HT1080 (cell line): ENCODE measurements around the gene LRRC52. TPM values are rescaled to one million over a fixed set of nuclear protein-coding genes. Genes with fewer than 3 reads are reported as not detected.

Source experiments
- DNase-seq: peaks from one replicate; pipeline ENCODE4 v3.0.0-alpha.2; 2015; ENCODE audit warnings: low read depth
- polyA plus RNA-seq, 2 experiments: library from polyadenylated mRNA; depleted of rRNA; stranded (reverse); fragments of >200 nt; gene quantifications; 2 replicates each; pipeline ENCODE4 v1.2.3, GENCODE V29; 2015
- total RNA-seq: library from RNA; depleted of rRNA; stranded (reverse); fragments of >200 nt; shearing (Covaris generic); gene quantifications from 2 replicates; pipeline ENCODE4 v1.2.3, GENCODE V29; 2014; rRNA removed

The LRRC52 gene, protein sequence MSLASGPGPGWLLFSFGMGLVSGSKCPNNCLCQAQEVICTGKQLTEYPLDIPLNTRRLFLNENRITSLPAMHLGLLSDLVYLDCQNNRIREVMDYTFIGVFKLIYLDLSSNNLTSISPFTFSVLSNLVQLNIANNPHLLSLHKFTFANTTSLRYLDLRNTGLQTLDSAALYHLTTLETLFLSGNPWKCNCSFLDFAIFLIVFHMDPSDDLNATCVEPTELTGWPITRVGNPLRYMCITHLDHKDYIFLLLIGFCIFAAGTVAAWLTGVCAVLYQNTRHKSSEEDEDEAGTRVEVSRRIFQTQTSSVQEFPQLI
- total RNA-seq = not detected in 2 replicates
- not detected in 2 replicates for polyA plus RNA-seq (2015; cell fraction: cytosol; rRNA removed)
- polyA plus RNA-seq (2015; cell fraction: nucleus; rRNA removed) = not detected in 2 replicates

DNA sequence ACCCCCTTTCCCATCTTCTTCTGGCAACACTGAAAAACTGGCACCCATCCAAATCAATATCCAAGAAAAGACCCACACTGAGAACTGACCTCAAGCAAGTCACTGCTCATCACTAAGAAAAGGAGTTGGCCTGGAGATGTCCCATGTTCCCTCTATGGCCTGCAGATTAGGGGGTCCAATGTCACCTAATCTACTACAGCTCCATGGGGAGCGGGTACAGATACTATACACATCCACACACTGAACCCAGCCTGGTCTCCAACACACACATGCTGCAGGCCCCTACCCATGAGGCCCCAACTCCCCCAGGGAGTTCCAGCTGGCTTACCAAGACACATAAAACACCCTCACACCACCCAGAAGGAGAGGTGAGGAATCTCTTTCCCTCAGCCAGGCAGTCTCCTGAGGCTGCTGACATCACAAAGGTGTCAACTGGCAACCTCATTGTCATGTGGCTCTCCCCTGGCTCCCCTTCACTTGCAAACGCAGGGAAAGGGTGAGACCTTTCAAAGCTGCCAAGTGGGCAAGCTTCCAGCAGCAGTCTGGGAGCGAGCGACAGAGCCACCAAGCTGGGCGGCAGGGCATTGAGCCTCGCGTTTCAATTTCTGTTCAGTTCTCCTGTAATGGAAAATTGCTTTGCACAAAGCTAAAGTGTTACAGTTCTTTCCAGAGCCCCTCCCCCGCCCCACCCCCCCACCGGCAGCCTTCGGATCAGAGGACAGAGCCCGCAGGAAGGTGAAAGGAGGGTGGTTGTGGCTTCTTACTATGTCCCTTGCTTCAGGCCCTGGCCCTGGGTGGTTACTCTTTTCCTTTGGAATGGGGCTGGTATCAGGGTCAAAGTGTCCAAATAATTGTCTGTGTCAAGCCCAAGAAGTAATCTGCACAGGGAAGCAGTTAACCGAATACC lies at the start of gene LRRC52:
LRRC52 (plus strand) TSS at position 469 of the 907 bp plus-strand sequence; CDS start at position 766, 297 bp downstream.
- DNase-seq = no peak

DNA sequence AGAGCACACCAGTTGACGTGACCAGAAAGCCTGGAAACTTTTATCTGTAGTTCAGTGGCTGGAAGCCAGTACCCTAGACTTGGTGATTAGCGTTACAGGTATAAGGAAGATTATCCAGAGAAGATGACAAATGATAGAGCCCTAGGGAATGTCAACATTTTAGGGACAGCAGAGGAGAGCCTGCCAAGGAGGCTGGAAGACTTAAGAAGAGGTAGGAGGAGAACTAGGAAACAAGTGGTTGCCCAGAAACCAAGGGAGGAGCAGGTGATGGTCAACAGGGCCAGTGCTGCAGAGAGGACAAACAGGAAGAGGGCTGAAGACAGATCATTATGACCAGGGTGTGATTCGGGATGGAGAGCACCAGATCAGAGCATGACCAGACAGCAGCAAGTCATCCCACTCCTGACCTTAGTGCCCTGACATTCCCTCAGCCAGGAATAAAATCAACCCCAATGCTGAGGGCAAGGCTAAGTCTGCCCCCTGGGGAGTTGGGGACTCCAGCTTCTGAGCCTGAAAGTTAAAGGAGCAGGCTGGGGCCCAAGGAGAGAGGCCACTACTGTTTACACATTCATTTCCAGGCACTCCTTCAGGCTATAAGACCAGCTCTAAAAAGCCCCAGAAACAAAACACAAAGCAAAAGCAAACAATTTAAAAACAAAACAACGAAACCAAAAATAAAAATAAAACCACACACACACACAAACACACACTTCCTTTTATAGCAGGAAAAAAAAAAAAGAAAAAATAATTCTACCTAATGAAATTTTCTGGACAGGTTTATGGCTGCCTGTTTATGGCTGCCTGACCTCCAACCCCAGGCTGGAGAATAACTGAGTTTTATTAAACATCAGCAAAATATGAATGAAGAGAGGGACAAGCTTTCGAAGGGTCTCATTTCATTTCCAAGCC lies 48.6 kb upstream of the LRRC52 start:
- no peak for DNase-seq

DNA sequence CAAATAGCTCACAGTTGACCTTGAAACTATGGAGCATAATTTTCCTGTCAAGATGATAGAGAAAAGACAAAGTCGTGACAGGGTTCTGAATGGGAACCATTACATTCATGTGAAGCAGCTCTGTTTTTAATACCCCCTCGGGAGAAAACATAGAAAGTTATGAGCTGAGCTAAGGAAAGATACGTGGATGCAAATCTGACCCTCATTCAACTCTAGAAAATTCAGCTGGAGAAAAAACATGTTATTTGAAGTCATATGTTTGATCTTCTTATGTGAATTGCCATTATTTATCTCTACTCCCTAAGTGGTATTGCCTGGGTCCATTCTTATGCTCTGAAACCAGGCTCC lies 48.0 kb upstream of the LRRC52 start:
- no peak for DNase-seq

DNA sequence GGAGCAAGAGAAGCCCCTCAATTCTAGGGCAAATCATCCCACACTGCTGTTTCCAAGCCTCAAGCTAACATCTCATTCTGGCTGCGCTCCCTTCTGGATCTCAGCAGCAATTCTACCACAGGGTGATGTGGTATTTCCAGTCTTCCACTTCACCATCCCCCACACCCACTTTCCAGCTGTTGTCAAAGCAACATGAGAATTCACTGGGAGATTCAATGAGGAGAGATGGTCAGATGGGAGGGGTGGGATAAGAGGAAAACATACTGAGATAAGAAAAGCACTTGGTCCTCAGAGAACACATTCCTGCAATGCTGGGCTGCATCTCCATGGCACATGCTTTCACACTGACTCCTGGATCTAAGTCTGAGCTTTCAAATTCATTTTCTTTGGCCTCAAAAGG lies 47.3 kb upstream of the LRRC52 start:
- no peak for DNase-seq

DNA sequence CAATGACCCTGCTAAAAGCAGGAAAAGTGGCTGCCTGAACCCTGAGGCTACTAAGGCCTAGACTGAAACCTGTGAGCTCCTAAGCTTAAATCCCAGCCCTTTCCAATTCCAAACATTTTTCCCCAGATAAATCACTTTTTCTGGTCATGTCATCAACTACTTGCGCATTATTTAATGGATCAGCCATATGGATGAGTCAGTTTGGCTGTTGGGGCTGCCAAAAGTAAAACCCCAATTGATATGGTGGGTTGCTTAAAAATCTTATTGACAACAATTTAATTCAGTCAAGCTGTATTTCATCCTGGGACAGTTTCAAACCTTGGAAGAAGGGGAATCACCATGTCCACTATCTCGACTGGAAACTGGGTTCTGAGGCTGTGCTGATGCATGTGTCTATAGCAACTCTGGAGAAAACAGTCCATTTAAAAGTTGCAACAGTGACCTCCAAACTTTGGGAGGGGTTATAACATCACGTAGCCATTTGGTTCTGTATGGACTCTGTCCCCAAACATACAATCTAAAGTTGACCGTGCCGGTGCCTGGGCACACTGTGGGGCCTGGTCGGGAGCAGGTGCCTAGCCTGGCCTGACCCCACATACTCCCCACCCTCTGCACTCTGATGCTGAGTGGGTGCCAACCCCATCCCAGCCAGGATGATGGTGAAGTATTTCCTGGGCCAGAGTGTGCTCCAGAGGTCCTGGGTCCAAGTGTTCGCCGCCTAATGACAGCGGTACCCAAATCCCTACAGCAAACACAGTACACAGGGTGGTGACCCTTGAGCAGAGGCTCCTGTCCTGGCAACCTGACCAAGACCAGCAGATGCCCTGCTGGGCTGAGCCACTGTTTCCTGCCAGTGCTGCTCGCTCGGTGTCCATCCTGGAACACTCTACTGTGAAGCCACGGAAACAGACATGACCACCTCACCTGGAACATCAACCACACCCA lies 46.5 kb upstream of the LRRC52 start:
- no peak for DNase-seq

DNA sequence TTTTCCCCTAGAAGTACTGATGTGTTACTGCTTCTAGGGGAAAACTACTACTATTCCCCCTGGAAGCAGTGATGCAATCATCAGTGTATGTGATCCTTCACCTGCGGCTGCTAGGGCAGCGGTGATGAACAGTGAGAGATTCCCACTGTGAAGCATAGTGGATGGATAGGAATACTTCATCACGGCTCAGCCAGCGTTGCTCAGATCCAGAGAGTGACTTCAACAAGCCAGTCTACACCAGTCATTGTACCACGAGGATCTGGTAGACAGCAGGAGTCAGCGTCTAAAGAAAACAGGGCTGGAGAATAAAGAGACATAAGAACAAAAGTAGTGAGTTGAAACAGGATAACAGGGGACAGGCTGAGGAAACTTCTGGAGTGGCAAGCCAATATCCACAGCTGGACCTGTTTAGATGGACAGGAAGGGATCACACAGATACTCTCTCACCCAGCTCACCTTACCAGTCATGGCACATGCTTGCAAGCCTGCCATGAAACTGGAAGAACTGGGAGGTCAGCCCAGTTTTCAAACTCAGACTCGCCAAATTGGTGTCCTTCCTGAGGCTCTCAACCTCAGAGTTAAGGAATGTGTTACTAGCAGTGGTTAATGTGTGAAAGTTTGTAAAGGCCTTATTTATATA lies 42.4 kb upstream of the LRRC52 start:
- no peak for DNase-seq

DNA sequence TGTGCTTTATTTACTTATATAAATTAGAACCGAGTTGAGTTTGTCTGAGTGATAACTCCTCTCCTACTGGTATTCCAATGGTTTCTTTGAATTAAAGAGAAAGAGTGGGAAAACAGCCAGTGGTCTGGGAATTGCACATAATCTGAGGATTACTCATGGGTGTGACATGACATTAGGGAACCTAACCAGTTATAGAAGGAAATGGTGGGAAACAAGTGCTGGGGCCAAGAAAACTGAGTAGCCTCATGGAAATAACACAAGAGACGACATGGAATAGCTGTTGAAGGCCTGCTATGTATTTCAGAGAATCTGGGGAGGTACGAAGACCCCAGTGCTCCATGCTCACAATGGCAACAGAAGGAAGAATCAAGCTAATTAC lies 41.8 kb upstream of the LRRC52 start:
- DNase-seq = peak; percentile 19

DNA sequence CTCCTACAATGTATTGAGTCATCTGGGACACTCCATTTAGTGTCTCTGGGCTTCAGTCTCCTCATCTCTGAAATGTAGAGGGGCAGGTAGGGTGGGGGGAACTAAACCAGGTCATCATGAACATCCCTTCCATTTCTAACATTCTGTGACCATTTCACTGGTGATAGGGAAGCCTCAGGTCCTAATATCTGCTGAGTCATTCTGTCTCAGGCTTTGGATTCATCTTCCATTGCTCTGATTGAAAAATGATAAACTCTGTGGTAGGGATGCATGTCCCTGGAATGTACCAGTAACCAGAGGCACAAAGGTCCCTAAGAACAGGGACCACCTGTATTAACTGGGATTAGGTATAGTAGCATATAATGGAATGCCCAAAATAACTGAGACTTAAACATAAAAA lies 36.2 kb upstream of the LRRC52 start:
- no peak for DNase-seq

DNA sequence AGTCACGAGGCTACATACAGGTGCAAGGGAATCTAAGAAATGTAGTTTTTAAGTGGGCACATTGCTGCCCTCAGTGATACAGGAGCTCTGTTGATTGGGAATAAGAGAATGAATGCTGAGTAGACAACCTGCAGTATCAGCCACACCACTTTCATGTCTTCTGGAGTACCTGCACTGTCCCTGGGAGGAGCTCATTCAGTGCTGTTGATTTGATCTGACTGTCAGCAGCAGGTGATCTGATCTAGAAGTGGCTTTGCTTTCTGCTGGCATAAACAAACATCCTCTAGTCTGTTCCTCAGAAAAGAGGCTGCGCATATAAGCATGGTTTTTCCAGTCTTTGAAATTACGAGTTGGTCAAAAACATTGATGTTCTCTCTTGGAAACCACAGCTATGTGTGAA lies 35.5 kb upstream of the LRRC52 start:
- no peak for DNase-seq

DNA sequence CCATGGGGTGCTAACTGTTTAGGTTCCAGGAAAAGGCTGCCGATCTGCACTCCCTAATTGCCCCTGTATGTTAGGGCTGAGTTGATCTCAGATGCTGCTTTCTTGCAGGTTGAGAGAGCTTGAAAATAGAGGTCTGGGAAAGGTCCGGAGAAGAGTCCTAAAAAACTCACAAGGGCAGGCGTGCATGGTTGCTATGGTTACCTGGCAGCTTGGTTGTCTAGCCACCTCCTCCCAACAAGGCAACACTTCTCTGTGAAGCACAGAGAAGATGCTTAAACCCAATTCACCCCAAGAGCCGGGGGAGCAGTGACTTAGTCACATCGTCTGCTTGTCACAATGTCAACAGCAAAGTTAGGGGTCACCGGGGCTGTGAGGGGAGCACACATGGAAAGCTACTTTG lies 31.0 kb upstream of the LRRC52 start:
- DNase-seq = no peak

DNA sequence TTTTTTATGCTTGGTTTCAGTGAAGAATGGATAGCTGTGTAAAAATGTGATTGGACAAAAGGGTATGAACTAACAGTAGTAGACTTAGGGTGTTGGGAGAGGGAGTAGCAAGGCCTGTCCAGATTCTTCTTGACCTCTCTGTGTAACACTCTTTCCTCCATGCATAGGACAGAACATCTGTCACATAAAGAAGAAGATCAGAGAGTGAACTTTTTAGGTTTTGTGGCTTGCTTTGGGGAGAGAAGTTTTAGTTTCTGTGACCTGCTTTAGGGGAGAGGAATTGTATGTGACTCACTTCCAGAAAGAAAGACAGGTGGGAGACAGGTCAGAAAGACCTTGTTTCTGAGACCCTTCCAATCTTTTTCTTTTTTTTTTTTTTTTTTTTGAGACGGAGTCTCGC lies 27.3 kb upstream of the LRRC52 start:
- DNase-seq = no peak

DNA sequence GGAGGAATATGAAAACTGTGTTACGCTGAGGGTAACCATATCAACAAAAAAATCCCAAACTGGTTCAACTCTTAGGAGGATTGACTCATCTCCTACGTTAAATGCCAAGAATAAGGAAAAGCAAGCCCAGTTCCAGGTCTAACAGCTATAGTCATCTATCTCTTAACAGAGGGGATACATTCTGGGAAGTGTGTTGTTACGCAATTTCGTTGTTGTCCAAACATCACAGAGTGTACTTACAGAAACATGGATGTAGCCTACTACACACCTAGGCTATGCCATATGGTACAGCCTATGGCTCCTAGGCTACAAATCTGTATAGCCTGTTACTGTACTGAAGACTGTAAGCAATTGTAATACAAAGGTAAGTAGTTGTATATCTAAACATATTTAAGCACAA lies 23.2 kb upstream of the LRRC52 start:
- DNase-seq = no peak

DNA sequence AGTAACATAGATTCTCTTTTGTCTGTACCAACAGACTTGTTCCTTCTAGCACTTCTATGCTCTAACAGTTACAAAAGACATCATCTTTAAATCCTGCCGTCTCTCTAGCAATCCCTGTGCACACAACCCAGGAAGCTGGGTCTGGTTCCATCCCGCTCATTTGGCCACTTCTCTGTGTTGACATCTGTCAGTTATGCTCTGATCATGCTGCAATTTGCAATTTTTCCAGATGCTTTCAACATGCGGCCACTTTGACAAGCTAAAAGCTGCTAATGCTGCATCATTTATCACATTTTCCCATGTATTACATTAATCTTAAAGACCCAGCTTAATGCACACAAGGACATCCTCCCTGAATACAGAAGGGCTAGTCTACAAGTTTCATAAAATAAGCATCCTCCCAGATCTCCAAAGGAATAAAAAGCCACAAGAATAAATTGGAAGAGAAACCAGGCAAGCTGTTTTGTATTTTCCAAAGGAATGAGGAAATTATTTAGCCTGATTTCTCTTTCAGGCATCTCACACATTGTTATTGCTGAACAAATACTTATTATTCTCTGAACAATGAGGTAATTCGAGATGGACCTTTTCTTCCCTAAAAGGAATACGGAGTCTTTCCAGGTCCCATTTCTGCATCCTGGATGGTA lies 19.0 kb upstream of the LRRC52 start:
- no peak for DNase-seq

DNA sequence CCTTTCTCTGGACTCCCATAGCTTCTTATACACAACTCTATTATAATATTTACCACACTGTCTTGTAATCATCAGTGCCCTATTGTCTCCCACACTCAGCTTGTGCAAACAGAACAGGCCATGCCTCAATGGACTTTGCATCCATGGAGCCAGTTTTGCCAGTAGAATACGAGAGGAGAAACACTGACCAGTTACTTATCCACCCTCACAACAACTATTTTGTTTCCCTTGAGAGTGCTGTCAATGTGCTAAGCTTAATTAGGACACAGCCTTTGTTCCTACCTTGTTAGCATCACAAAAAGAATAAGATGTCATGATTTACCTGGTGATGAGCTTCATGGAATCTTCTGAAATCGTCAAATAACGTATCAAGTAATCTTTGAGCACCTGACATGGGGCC lies 18.1 kb upstream of the LRRC52 start:
- no peak for DNase-seq

DNA sequence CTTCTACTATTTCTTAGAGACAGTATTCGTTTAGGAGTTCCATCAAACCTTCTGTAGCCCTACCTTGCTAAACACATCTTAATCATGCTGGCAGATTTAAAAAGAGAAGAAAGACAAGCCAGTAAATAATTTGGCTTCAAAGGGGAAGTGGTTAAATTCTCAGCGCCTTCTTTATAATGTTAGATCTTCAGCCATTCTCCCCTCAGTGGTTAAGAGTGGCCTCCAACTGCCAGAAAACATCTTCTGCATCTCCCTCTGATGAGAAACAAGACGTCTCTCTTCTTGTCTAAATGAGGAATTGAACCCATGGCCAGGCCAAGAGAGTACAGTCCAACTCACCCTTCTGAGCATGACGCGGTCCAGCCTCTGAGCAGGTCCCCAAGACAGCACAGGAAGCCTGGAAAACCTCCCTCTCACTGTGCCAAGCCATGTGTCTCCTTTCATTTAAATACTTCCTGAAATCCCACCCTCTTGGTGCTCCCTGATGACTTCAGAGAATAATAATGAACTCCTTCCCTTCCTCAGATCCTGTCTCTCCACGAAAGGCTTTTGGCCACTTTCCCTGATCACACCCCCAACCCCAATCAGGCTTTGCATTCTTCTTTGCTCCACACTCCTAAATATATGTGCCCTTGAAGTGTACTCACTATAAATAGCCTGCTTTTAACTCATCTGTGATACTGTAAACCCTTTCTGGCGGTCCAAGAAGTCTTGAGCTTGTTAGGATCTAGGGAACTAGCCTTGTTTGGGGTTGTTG lies 16.4 kb upstream of the LRRC52 start:
- DNase-seq = no peak

DNA sequence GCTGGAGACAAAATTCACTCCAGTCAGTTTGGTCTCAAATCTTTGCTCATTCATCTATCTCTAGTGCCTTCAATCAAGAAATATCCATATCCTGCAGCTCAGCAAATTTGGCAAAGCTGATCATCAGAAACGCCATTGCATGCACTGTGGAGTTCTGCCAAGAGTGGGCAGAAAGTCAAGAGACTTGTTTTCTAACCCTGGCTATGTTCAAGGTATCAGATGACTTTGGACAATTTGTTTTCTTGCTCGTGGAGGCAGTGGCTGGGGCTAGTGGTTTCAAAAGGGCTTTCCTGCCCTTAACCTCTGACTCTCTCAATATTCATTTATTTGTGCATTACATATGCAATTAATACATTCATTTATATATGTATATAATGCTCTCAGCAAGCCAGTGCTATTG lies 12.8 kb upstream of the LRRC52 start:
- DNase-seq = no peak

DNA sequence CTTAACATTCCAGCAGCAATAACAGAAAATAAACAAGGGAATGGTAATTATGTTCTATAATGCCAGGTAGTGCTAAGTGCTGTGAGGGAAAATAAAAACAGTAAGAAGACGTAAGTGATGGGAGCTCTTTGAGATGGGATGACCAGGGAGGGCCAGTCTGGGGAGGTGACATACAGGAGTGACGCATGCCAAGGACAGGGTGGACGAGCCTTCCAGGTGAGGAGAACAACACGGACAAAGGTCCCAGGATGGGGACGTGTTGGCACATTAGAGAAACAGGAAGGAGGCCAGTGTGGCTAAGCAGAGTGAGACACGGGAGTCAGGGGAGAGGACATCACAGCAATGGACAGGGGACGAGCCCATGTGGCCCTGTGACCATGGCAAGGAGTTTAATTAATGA lies 11.7 kb upstream of the LRRC52 start:
- no peak for DNase-seq

DNA sequence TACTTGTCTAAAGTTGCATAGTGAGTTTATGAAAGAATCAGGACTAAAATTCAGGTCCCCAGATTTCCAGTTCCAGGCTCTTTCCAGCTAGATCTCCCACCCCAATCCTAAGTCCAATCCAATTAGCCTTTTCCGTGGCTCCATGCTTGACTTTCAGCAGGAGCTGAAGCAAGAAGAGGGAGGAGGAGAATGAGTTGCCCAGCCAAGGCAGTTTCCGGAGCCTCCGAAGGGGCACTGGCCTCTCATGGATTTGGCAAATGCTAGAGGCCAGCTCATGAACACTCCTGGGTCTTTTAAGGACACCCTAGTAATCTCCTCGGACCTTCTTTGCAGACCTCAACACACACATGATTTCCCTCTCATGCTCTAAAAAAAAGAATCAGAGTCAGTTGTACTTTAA lies 10.5 kb upstream of the LRRC52 start:
- DNase-seq = no peak

DNA sequence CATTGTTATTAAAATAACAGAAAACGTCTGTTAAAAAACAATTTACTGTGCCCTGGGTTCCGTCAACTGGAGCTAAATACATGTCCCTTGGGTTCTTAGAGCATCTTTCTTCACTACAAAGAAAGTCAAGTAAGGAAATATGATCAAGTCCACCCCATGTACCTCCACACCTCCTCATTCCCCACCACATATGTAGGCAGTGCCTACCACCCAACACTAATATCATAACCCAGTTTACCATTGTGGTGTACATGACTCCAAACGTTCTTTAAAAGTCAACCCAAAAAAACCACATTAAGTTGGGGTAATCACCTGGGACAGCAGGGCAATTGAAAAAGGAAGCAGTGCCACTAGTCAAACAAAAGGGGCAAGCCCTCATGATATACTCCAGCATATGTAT lies 7.8 kb upstream of the LRRC52 start:
- DNase-seq = no peak
